Measurements from ENCODE around the gene CIZ1. TPM values are rescaled to one million over a fixed set of nuclear protein-coding genes. Genes with fewer than 3 reads are reported as not detected.

Gene CIZ1
- total RNA-seq, 1 experiment from 2014 or later: 111 TPM

DNA sequence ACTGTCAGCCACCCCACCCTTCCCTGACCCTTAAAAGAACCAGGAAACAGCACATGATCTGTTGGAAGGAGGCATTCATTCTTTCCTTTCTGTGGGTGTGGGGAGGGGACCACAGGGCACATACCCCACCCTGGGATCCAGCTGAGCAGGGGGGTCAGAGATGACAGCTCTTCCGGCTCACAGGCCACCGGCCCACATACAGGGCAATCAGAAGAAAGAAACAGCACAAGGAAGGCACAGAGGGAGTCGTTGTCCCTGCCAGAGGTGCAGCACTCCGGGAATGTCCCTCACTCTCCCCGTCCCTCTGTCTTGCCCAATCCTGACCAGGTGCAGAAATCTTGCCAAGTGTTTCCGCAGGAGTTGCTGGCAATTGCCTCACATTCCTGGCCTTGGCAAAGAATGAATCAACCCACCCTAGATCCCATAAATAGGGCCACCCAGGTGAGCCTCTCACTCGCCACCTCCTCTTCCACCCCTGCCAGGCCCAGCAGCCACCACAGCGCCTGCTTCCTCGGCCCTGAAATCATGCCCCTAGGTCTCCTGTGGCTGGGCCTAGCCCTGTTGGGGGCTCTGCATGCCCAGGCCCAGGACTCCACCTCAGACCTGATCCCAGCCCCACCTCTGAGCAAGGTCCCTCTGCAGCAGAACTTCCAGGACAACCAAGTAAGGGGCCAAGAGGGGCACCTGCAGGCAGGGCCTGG, 42.2 kb downstream of the CIZ1 start, which contains the start of gene LCN2:
Gene LCN2 (plus strand): TSS at position 453 of the 701 bp plus-strand sequence. CDS start 73 bp downstream, at position 526.
- Histone ChIP-seq H3K9me3 (ENCODE audit: control insufficient read depth, insufficient read depth, low read depth, low read length) (no peaks in the 10 kb centered on the region), H3K27ac (ENCODE audit: low read length) (no peak within 1 kb of the TSS), H3K27me3 (ENCODE audit: control insufficient read depth, insufficient read depth, low read length) (no peaks in the 10 kb centered on the region), H3K4me1 (ENCODE audit: control insufficient read depth, insufficient read depth, low read length) (peaks cover 5% of the 10 kb centered on the region), H3K4me3 (ENCODE audit: low read depth in 2 of 2, low read length in 2 of 2) (no peak within 1 kb of the TSS), H3K36me3 (ENCODE audit: control insufficient read depth, insufficient read depth, low read length) (no peaks in the 10 kb centered on the region)
- TF ChIP-seq, protein P1, sequence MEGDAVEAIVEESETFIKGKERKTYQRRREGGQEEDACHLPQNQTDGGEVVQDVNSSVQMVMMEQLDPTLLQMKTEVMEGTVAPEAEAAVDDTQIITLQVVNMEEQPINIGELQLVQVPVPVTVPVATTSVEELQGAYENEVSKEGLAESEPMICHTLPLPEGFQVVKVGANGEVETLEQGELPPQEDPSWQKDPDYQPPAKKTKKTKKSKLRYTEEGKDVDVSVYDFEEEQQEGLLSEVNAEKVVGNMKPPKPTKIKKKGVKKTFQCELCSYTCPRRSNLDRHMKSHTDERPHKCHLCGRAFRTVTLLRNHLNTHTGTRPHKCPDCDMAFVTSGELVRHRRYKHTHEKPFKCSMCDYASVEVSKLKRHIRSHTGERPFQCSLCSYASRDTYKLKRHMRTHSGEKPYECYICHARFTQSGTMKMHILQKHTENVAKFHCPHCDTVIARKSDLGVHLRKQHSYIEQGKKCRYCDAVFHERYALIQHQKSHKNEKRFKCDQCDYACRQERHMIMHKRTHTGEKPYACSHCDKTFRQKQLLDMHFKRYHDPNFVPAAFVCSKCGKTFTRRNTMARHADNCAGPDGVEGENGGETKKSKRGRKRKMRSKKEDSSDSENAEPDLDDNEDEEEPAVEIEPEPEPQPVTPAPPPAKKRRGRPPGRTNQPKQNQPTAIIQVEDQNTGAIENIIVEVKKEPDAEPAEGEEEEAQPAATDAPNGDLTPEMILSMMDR (IDR thresholded peaks at IDR 0.05): no peak
- no peak for TF ChIP-seq POLR2AphosphoS5 (IDR thresholded peaks at IDR 0.05; ENCODE audit: low read depth, low read length)
- TF ChIP-seq REST (IDR thresholded peaks at IDR 0.05; ENCODE audit: insufficient read depth in 1 of 2, low read depth in 2 of 2, low read length in 1 of 2): no peak
- TF ChIP-seq TCF7L2 (IDR thresholded peaks at IDR 0.05; ENCODE audit: low read depth, low read length): no peak
- TF ChIP-seq SIN3A (IDR thresholded peaks at IDR 0.05; ENCODE audit: borderline replicate concordance, insufficient read depth, low read depth, low read length): no peak
- POLR2A ChIA-PET: no interaction called here
- intact Hi-C loops (cut with micrococcal nuclease; ENCODE audit: unreplicated experiment) (no loop called here), in situ Hi-C loops (cut with HindIII; ENCODE audit: low pct_unique_long_range_greater_than_20kb, low sequenced_read_pairs) (no loop called here)
- no peak for ATAC-seq
- no peak for DNase-seq (ENCODE audit: low read depth, low spot score)
- CTCF ChIA-PET: no interaction called here
- BruUV-seq (replicated peaks): no TSS peak

GRCh38 chr9:128148509-128149000, 42.8 kb downstream of the CIZ1 start:
- no peak for DNase-seq (ENCODE audit: low read depth, low spot score)
- no peak for ATAC-seq
- H3K27ac ChIP-seq (ENCODE audit: low read length): no peak overlapping the region
- ChIA-PET POLR2A (no interaction called here), CTCF (no interaction called here)
- BruUV-seq (replicated peaks): no TSS peak
- no peaks in the 10 kb centered on the region for H3K36me3 ChIP-seq (ENCODE audit: control insufficient read depth, insufficient read depth, low read length)
- H3K4me3 ChIP-seq (ENCODE audit: low read depth in 2 of 2, low read length in 2 of 2): no peak overlapping the region
- H3K27me3 ChIP-seq (ENCODE audit: control insufficient read depth, insufficient read depth, low read length): no peaks in the 10 kb centered on the region
- intact Hi-C loops (cut with micrococcal nuclease; ENCODE audit: unreplicated experiment) (no loop called here), in situ Hi-C loops (cut with HindIII; ENCODE audit: low pct_unique_long_range_greater_than_20kb, low sequenced_read_pairs) (no loop called here)
- no peaks in the 10 kb centered on the region for H3K9me3 ChIP-seq (ENCODE audit: control insufficient read depth, insufficient read depth, low read depth, low read length)
- TF ChIP-seq TCF7L2 (IDR thresholded peaks at IDR 0.05; ENCODE audit: low read depth, low read length) (no peak), SIN3A (IDR thresholded peaks at IDR 0.05; ENCODE audit: borderline replicate concordance, insufficient read depth, low read depth, low read length) (no peak), REST (IDR thresholded peaks at IDR 0.05; ENCODE audit: insufficient read depth in 1 of 2, low read depth in 2 of 2, low read length in 1 of 2) (no peak), POLR2AphosphoS5 (IDR thresholded peaks at IDR 0.05; ENCODE audit: low read depth, low read length) (no peak)
- TF ChIP-seq, protein P1 (IDR thresholded peaks at IDR 0.05): no peak
- H3K4me1 ChIP-seq (ENCODE audit: control insufficient read depth, insufficient read depth, low read length): peaks cover 5% of the 10 kb centered on the region
